Stimulated activated CD8-positive, alpha-beta memory T cell treated with anti-CD3 and anti-CD28 coated beads, Interleukin-7, amount 100 ng/mL, for 1 hour (primary cell): ENCODE results near the gene PEAK1.
"Not testable (repeated sequence)": the region's sequence is repeated elsewhere in the genome, so short reads cannot be mapped to it uniquely, and the experiment has no call there.

Source experiments
- DNase-seq, 2 donors: peaks; one replicate each; pipeline ENCODE4 v3.0.0-alpha.2; 2020; ENCODE audit warnings: low read depth in 2 of 2

Gene PEAK1

DNA sequence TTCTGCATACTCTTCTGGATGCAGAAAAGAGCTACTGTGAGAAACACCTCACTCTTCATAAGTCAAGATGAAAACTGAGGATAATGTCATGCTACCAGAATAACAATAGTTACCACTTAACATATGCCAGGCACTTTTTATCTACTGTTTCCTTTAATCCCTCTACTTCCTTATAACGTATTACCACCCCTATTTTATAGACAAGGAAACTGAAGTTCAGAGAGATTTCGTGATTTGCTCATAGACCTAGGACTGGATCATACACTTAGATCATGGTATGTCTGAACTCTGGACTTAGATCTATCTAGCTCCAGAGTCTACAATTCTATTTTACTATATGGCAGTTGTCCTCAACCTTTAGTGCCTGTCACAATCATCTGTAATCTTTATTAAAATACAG, 193.3 kb downstream of the PEAK1 start:
- no peak for DNase-seq

DNA sequence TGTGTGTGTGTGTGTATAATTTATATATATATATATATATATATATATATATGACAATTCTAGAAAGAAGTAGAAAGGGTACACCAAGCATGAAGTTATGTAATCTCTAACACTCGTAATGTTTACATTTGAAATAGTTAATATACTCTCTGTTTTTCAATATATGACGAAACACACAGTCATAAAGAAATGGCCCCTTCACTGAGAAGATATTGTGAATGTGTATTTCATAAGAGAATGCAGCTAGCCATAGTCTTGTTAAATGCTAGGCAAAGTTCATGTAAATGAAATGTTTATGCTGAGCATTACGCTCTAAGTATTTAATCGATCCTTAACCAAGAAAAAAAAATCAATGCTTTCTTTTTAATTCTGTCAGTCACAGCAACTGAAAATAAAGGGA, 194.3 kb downstream of the PEAK1 start:
- DNase-seq = no peak

DNA sequence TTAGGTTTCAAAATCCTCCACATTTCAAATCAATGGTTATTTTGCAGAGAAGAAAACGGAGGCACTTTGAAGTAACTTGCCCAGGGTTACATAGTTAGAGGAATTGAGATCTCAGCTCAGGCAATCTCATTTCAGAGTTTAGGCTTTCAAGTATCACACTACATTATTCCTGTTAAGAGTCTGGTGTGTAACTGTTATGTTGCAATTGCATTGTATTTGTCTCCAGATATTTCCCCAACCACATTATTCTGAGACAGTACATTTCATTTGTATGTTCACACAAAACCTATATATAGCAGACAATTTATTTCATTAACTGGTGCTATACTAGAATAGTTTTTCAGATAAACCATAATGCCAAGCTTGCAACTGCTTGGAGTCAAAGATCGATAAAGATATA, 194.8 kb downstream of the PEAK1 start:
- DNase-seq = no peak

DNA sequence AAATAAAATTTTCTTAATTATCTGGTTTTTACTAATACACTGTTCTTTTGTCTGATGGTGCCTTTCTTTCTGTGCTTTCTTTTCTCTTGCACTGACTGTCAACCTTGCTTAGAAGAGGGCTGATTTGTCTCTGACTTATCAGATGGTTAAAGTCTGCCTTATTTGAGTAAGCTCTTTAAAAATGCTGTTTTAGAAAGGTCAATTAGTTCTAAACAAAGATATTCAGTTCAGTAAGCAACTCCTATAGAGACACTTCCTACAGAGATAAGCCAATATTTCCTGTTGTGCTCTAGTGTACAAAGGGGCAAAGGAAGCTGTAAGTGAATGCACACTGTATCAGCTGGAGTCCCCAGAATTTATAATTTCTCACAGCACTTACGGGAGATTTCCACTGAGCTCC, 195.6 kb downstream of the PEAK1 start:
- no peak for DNase-seq

DNA sequence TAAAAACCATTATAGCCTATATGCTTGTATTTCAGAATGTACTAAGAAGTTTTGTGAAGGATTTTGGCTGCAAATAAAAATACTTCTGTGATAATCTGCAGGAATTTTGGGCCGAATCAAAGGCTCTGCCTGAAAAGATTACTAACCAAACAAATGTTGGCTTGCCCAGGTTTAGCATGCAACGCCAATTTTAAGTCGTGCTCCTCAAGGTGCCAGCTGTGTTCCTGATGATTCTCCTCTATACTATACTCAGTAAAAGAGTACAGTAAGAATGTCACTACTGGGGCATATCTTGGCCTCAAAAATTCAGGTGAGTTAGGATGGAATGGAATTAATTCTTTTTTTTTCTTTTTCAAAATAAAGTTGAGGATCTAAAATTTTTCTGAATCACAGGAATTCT, 198.2 kb downstream of the PEAK1 start:
- DNase-seq = no peak

DNA sequence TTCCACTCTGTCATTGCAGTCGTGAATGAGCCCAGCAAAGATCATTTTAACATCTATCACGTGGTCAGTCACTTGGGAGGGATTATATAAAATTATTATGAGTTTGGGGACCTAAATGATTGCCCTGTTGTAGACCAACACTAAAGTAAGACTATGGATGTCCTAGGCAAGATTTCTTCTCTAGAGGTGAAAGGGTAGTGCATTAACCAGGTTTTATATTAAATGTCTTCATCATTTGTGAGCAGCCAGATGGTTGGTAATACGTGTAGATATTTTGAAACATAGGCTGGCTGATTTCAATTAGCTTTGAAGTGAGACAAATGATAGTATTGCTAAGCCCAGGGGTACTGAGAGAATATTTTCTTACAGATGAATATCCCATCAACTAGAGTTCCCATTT, 198.7 kb downstream of the PEAK1 start:
- DNase-seq = no peak

DNA sequence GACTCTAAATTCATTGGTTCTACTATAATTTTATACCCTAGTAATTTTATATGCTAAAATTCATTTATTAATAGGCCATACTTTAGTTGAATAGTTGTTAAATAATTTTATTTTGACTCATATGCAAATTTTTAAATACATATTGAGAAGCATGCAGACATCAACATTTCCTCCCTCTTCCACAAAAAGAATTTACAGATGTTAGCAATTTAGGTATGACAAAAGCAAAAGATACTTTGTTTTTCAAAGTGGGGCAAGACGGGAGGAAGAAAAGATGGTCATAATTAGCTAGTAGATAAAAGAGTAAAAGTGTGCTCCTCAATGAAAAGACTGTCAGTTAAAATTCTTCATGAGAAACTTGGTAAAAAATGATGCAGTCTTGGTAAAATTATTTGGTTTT, 200.1 kb downstream of the PEAK1 start:
- DNase-seq = no peak

DNA sequence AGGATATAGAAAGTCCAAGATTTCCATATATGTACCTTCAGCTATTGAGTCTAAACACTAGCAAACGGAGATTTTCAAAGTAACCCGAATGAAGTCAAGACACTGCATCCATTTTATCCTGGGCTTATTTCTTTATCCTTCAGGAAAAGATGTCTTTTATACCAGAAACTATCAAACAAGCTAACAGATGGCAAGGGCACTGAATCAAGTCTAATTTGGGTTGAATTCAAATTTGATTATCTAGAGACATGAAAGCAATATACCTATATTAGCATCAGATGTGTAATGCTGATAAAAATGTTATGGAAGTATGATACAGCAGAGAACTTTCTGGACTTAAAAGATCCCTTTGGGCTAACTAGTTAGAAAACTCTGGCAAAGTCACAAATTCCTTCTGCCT, 210.7 kb downstream of the PEAK1 start:
- no peak for DNase-seq

DNA sequence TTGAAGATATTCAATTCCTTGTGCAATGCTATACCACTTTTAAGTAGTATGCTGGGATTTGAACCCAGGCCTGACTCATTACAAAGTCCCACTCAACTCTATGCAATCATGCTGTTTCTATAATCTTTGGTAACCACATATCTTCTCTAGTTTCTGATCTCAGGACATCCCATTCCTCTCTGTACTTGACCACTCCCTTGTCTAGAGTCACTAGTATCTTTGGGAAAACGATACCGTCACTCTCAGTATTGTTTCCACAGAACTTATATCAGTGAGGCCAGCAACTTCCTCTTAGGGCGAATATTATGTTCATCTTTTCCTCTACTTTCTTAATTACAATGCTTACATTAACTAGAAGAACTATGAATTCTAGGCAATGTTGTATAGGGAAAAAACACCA, 211.7 kb downstream of the PEAK1 start:
- no peak for DNase-seq

DNA sequence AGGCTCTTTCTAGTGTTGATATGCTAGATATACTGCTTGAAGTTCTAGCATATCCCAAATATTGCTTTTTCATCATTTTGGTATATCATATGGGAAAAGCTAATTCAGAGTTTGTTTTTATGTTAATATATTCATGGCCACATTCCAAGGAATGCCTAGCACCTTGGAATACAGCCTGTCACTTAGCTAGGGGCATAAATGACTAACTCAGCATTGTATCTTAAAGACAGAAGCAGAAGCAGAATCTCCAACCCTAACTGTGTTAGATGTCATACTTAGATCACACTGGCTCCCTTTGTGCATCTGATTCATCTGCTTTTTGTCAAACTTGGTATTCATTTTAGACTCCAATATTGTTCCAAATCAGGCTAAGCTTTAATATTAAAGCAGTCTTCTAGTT, 218.2 kb downstream of the PEAK1 start:
- DNase-seq = no peak

DNA sequence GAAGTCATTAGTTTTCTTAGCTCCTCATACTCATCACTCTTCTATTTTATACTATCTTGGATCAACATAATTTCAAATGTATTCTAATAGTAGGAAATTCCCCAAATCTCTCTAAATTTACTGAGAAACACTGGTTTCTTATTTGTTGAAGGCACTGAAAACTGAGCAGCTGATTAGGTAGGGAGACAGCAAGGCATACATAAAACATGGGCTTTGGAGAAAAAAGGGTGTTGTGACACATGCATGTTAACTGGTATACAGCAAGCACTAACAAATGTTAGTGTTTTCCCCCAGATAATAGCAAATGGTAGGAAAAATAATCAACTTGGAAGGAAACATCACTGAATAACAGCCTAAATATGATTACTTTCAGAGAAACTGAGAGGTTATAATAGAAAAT, 223.5 kb downstream of the PEAK1 start:
- DNase-seq = no peak

DNA sequence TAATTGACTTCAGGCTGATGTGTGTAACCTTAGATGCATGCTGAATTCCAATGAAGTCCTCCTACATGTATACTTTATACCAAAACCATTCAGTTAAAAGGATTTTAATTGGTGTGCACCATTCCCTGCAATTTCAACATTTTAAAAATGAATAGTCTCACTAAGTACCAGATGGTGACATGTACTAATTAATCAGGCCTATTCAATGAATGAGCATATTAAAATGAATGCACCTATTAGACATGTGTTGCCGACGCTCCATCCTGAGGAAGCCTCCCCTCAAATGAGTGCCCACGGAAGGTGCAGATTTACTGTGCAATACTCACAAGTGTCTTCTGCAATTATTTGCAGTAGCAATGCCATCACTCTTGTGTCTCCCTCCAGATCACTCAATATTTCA, 224.3 kb downstream of the PEAK1 start:
- DNase-seq = no peak

DNA sequence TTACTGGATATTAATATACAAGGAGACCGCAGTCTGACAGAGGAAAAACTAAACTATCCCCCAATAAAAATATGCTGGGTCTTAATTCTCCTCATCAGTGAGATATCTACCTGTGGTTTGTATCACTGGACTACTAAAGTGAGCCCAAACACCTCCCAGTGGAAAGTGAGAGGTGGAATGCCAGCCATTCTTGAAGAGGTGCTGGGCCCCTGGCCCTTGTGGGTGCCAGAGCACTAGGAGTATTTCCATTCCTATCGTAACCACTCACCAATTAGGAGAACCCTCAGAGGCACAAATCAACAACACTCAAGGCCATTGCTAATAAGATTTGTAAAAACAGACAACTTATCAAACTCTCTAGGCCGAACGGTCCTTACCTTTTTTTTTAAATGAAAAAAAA, 227.5 kb downstream of the PEAK1 start:
- no peak for DNase-seq

DNA sequence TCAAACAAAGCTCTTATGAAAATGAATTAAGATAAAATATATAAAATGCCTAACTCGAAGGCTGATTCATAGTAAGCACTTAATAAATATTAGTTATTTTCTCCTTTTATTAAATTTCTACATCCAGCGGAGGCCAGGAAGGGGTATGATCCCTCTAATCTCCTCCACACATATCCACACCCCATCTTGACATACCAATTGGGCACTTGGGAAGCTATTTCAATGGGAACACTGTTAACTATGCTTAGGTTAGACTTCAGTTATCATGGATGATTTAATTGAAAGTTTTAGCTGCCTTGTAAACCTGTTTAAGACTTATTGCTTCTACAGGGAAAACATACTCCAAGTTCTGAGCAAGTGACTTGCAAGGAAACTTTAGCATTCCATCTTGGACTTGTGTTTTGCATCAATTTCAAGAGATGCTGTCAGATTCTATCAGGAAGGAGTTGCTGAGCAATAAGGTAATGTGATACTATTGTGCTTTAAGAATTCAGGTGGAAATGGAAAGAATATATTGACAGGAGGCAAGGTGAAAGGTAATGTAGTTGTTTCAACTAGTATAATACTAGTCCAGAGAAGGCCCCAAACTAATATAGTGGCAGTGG, 228.6 kb downstream of the PEAK1 start:
- no peak for DNase-seq

DNA sequence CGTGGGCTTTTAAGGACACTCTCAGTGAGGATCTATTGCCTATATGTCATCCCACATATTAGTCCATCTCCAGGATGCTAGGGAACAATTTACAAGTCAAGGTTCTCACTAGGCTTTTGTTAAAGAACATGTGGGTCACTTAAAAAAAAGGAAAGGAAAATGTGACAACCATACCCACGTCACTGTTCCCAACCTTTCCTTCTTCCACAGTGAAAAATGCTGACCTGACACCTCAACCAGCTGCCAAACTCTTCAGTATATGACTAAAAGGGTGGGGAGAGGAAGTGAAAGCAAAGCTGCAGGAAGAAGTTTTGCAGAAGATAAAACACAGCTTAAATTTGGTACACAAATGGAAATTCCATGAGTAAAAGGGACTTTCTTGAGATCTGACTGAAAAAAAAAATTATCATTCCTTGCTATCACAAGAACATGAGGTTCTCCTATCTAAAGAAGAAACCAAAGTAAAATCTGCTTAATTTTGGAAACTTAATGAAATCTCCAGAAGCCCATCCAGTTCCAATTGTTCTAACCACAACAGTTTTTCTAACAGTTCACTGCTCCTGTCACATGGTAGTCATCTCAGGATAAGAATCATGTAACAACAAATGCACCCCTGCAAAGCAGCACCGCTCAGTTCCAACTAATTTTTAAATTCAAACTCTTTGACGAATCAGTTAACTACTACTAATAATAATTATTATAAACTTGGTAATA, 232.0 kb downstream of the PEAK1 start:
- no peak for DNase-seq

DNA sequence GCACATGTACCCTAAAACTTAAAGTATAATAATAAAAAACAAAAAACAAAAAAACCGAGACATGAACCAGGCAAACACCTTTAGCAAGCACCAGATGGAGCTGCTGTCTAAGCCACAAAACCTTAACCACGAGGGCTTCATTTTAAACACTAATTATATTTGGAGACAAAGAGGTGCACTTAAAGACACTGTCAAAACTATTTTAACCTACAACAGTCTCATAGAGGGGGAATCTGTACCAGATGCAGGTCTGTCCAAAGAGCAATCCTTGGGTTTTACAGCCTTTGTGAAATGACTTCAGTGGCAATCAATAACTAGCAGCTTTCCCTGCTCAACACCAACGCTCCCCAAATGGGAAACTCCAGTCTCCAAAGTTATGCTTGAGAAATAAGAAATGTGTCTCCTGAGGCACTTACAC, 233.3 kb downstream of the PEAK1 start:
- no peak for DNase-seq

DNA sequence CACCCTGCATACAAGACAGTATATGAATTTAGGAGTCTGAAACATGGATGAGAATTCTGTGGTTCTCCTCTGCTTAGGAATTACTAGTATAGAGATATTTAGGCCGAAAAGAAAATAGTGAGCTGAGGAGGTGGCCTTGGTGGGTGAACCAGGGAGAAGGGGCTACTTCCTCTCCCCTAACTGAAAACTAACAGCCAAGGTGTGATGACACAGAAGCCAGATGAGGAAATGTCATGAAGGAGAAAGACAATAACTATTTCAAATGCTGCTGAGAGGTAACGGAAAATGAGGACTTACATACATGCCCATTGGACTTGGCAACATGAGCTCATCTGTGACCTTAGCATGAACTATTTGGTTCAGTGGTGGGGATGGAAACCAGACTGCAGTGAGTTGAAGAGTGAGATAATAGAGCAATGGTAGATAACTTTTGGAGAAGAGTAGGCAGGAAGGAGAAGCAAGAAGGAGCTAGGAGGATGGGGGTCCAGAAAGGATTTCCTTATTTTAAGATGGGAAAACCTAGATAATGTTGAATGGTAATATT, 234.6 kb downstream of the PEAK1 start:
- no peak for DNase-seq

DNA sequence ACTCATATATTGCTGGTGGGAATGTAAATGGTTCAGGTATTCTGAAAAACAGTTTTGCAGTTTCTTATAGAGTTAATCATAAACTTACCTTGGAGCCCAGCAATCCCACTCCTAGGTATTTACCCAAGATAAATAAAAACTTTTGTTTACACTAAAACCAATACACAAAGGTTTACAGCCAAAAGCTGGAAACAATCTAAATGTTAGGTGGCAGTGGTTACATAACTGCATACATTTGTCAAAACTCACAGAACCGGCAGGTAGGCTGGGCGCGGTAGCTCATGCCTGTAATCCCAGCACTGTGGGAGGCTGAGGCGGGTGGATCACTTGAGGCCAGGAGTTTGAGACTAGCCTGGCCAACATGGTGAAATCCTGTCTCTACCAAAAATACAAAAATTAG, 235.6 kb downstream of the PEAK1 start:
- DNase-seq = not testable (repeated sequence)

DNA sequence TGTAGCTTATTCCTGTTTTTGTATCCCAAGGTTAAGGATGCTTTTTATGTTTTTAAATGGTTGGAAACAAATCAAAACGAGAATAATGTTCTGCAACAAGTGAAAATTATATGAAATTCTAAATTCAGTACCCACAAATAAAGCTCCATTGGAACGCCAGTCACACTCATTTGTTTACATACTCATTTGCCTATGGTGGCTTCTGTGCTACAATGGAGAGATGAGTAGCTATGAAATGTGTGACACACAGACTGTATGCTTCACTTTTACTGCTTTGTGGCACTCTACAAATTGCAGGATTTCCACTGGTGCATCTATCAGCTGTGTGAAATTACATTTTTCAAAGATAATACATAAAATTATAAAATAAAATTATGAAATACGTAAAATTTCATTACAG, 236.8 kb downstream of the PEAK1 start:
- DNase-seq = no peak

DNA sequence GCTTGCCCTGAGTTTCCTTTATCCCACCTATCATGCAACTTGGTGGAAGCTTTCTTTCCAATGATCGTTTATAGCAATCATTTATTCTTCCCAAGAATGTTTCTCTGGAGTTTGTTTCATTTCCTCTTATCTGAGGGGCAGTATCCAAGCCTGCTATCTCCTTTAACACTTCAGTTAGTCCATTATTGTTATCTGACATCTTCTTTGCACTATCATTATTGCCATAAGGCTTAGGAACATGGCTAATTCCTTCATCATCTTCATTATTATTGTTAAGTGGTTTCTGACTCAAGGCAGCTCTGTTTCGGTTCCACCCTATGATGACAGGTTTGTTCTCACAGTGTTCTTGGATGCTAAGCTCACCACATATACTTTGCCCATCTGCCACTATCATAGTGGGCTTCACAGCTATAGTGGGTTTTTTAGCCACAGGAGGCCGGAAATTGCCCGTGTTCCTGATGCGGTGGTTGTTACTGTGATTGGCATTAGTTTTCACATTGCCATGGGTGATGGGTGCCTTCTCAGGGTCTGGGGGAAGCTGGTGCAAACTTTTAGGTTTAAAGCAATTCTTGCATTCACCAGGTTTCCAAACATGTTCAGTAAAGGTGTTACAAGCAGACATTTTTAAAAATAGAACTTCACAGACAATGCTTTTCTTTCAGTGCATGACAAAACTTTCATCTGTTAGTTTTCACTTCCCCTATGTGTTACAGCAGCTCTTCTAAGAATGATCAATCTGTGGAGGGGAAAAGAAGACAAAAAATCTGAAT, 238.4 kb downstream of the PEAK1 start:
- no peak for DNase-seq

DNA sequence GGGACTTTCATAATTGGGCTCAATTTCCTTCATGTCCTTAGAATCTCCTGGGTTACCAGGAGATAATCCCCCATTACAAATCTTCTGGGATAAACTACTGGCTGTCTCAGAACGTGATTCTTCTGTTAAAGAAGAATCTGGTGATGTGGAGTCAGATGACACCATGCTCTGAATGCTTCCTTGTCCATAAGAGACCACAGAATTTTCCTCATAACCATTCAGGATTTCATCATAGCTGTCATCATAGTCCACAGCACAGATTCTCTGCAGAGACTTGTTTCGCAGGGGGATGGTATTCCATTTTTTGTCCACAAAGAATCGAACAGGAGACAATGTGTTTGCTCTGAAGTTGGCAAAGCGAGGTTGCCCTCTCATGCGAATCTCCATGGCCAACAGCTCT, 239.1 kb downstream of the PEAK1 start:
- no peak for DNase-seq

DNA sequence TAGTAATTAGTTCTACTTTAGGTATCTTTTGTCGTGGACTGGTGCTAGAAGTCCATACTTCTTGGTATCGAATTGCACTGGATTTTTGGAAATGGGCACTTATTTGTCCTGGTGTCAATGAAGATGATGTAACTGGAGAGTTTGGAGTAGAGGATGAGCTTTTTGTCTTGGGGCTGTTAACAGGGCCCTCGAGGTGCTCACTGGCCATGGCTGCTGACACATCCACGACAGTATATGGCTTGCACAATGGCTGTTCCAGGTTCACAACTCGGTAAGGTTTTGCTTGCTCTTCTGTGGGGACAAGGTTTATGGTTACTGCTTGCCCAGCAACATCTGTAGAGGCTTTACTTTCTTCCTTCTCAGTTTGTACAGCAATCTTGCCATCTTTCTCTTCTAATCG, 239.6 kb downstream of the PEAK1 start:
- no peak for DNase-seq

DNA sequence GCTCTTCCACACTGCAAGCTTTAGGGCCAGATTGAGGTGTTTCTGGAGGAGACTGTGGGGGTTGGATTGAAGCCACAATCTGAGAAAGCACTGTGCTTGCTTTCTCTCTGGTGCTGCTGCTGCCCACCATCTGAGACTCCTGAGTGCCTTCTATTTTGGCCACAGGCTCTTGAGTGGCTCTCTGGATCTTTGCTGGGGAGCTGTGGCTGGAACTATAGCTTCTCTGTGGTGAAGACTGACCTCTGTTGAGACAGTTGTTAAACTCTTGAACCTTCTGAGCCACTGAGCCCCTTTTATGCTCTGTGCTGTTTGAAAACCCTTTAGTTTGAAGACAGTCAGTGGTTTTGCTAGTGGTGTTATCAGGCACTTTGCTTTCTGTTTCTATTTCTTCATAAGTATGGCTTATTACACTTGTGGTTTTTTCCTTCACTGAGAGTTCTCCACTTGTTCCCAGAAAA, 240.3 kb downstream of the PEAK1 start:
- no peak for DNase-seq
